PFSK-1 (cell line): ENCODE data around the gene SMAD4.

ENCODE experiments used
- FOXP2 ChIP-seq: optimal IDR thresholded peaks from 2 replicates; pipeline ENCODE3; 2011; ENCODE audit warnings: borderline replicate concordance, control low read depth, inconsistent platforms; ENCODE audit not compliant: insufficient read depth; ENCODE audit errors: extremely low read length, extremely low read depth
- POLR2AphosphoS5 ChIP-seq: IDR thresholded peaks from 2 replicates; pipeline ENCODE4 v1.6.1; 2012; ENCODE audit warnings: low read depth, mild to moderate bottlenecking, control low read depth, low read length, moderate library complexity
- SIN3A ChIP-seq: IDR thresholded peaks from 2 replicates; pipeline ENCODE4 v1.6.1; 2012; ENCODE audit warnings: mild to moderate bottlenecking, low read length, moderate library complexity, borderline replicate concordance; ENCODE audit not compliant: insufficient read depth
- TAF1 ChIP-seq: IDR thresholded peaks from 2 replicates; pipeline ENCODE4 v1.6.1; 2012; ENCODE audit warnings: low read length, control low read depth, borderline replicate concordance; ENCODE audit not compliant: insufficient read depth
- TF ChIP-seq, protein P1 (sequence below), 2 experiments: IDR thresholded peaks; 2 replicates each; pipeline versions ENCODE4 v1.6.1 to v1.8.0; 2011 to 2012; ENCODE audit warnings: low read depth in 2 of 2, low read length in 2 of 2, control low read depth in 1 of 2, inconsistent platforms in 1 of 2, mild to moderate bottlenecking in 1 of 2, moderate library complexity in 1 of 2; ENCODE audit not compliant: insufficient read depth in 1 of 2

- TF ChIP-seq, protein P1, sequence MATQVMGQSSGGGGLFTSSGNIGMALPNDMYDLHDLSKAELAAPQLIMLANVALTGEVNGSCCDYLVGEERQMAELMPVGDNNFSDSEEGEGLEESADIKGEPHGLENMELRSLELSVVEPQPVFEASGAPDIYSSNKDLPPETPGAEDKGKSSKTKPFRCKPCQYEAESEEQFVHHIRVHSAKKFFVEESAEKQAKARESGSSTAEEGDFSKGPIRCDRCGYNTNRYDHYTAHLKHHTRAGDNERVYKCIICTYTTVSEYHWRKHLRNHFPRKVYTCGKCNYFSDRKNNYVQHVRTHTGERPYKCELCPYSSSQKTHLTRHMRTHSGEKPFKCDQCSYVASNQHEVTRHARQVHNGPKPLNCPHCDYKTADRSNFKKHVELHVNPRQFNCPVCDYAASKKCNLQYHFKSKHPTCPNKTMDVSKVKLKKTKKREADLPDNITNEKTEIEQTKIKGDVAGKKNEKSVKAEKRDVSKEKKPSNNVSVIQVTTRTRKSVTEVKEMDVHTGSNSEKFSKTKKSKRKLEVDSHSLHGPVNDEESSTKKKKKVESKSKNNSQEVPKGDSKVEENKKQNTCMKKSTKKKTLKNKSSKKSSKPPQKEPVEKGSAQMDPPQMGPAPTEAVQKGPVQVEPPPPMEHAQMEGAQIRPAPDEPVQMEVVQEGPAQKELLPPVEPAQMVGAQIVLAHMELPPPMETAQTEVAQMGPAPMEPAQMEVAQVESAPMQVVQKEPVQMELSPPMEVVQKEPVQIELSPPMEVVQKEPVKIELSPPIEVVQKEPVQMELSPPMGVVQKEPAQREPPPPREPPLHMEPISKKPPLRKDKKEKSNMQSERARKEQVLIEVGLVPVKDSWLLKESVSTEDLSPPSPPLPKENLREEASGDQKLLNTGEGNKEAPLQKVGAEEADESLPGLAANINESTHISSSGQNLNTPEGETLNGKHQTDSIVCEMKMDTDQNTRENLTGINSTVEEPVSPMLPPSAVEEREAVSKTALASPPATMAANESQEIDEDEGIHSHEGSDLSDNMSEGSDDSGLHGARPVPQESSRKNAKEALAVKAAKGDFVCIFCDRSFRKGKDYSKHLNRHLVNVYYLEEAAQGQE (IDR thresholded peaks at IDR 0.05; ENCODE audit: insufficient read depth in 1 of 2, low read depth in 2 of 2, low read length in 2 of 2) = no peak
- TF ChIP-seq TAF1 (no peak), SIN3A (no peak), POLR2AphosphoS5 (no peak), FOXP2 (no peak)
Measured at GRCh38 chr18:51133580-51134160, 103.7 kb downstream of the SMAD4 start.
